HG03159 (cell line): ENCODE measurements around the gene TSPAN7.

Experiments
- ATAC-seq: cut with Tn5 transposase; IDR thresholded peaks from one replicate; pipeline ENCODE4 v1.9.1; 2021; ENCODE audit warnings: mild to moderate bottlenecking, moderate library complexity; ENCODE audit not compliant: unreplicated experiment

The TSPAN7 gene, protein sequence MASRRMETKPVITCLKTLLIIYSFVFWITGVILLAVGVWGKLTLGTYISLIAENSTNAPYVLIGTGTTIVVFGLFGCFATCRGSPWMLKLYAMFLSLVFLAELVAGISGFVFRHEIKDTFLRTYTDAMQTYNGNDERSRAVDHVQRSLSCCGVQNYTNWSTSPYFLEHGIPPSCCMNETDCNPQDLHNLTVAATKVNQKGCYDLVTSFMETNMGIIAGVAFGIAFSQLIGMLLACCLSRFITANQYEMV

DNA sequence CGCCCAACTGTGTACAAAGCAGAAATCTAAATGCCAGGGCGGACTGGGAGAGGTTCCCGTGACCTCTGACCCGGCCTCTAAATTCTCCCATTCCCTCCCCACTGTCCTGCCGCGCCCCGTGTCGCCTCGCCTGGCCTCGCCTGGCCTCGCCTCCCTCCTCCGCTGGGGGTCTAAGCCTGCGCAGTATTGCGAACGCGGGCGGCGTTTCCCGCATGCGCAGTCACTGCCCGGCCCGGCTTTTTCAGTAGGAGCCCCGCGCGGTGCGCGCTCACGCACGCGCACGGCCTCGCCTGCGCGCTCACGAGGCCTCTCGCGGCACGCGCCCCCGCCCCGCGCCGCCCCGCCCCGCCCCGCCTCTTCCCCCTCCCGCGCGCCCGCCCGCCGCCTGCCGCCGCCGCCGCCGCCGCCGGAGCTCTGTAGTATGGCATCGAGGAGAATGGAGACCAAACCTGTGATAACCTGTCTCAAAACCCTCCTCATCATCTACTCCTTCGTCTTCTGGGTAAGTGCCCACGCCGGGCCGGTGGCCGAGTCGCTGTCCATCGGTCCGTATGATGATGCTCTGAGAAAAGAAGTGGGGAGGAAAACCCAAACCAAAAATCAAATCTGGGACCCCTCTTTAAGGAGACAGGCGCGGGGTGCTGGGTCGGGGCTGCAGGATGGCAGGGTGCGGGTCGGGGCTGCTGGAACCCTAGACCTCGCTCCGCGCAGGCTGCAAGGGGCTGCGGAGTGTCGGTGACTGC, at the start of gene TSPAN7:
TSPAN7 (plus strand) TSS at position 417 of the 743 bp plus-strand sequence; CDS start at position 422, 5 bp downstream.
- peak; percentile 81 for ATAC-seq

DNA sequence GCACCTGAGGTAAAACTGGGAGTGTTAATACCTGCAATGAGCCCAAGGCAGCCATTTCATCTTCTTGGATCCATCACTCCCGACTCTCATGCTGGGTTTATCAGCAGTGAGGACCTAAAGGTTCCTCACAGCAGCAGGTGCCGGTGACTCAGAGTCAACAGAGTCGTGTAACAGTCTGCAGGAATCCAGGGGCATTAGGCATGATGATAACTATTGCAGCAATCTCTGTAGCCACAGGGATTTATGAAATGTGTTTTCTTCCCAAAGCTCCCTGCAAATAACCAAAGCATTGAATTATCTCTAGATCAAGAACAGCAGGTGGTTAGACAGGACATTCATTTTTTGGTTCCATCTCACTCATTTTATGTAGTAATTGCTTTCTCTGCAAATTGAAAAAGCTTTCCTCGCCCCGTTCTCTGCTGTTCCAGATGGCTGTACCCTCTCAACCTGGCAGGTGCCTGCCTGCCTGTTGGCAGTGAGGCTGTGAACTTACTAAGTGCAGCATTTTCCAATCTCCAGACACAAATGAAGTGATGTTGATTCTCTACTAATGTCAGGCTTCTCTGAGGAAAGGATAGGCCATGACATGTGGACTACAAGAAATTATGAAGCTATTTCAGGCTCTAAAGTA, 48.1 kb upstream of the TSPAN7 start:
- no peak for ATAC-seq

DNA sequence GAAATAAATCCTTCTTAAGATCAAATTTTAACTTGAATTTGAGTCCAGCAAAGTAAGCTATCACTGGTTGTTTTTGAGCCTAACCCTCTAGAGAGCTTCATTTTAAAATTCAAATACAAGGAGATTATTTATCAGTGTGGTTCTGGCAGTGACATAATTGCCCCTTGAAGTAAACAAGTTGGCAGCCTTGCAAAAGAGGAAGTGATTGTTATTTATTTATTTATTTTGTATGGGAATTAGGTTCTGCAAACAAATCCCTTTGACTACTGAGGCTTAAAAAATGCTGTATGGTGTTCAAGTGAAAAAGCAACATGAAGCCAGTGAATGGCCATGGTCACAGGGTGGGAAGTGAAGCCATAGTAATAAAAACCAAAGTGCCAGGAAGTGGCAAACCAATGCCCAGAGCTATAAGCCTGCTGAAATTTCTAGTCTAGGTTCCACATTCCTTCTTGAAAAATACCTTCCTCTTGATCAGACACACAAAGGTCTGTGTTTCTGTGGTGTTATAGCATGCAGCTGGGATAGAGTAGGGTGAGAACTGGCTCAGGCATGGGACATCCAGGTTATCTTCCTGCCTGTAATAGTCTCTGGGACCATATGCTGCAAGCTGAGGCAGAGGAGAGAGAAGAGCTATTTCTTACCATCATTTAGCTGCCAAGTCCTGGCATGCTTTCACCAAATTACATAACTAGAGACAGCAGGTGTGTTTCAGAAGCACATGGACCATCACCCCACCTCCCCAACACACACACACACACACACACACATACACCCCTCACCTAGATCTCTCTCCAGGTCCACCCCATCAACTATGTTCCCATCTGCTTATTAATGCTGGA, 47.1 kb upstream of the TSPAN7 start:
- ATAC-seq, result no peak

DNA sequence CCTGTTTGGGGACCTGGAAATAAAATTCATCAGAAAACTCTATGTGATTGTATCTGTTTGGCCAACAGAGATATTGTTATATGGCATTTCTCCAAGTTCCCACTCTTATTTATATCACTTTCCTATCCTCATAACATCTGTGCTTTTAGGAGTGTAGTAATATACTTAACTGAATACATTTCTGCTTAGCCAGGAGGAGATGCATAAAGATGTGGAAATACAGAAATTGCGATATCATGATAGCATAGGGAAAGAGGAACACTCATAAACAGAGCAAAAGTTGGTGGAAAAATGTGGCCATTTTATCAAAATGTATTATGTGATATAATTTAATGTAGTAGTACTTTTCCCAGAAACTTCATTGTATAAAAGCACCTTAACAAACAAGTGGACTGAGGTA, 46.1 kb upstream of the TSPAN7 start:
- ATAC-seq, result no peak

DNA sequence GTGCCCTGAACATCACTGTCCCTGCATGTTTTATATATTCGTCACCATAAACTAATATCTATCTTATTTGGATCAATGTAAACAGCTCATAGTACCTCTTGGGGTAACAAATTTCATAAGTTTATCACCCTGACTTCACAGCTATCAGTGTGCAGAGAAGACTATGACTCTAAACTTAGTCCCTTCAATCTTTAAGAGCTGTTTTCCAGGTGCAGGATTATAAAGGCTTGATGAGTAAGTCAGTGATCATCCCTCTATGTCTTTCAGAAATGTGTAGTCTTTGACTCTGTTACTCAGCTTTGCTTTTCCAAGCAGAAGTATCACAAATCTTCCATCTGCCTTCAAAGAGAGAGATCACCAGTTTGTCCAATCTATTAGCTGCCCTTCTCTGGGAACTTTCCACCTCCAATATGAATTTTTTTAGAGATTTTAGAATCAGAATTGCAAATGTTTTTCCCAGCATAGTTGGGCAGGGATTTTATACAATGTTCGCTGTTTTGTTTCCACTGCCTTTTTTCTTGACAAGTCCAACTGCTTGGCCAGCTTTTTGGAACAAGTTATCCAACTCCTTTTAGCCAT, 45.1 kb upstream of the TSPAN7 start:
- ATAC-seq, result no peak

DNA sequence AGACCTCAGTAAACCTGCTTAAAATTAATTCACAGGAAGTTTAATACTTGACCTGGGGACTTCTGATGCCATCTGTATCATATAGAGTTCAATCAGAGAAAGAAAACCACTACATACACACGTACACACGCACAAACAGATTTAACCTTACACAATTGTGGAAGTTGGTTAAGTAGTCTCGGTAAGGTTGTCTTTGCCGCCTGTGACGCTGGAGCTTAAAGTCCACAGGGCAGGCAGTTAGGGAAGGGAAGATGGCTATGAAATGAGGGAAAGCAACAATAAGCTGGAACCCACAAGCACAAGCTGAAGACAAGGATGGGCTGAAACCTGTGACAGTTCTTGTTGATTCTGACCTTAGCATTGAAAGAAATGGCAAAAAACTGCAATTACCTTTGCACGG, 41.7 kb upstream of the TSPAN7 start:
- ATAC-seq, result no peak

DNA sequence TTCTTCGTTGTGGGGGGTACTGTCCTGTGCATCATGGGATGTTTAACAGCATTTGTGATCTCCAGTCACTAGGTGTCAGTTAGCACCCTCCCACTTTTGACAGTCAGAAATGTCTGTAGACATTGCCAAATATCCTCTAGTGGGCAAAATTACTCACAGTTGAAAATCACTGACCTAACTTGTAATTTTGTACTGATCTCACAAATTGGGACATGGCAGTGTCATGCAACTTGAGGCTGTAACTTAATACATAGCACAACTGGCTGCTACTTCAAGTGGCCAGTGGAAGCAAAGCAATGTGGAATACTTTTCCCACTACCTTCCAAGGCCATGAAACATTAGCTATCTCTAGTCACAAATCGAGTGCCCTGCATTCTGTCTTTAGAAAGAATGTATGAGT, 23.2 kb upstream of the TSPAN7 start:
- ATAC-seq, result no peak

DNA sequence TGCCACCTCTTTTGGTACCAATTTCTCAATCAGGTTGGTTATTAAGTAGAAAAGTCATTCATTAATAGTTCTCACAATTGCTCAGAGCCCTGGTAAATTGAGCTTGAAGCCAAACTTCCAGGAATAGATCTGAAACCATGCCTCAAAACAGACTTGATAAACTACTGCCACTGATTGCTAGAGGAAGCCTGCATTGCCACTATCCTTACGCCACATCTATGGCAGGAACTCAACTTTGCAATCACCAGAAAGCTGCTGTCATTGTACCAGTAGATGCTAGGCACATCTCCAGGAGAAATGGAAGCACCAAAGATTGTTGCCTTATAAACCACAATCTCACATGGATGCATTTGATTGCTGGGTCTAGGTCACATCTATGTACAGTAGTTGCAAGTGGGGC, 21.6 kb upstream of the TSPAN7 start:
- no peak for ATAC-seq

DNA sequence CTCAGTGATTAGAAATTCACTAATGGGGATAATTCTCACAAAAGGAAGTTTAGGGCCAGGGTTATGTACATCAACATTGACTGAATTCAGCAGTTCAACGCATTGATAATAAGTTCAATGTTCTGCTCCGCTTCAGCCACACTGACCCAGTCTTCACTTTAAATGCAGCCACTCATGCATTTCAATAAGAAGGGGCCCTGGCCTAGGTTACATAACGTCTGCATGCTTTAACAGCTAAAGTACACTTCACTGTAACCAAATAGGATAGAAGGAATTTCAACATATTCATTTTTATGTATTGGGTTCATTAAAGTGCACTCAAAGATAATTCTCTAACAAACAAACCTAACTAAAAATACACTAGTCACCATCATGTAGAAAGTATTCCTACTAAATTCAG, 12.8 kb upstream of the TSPAN7 start:
- ATAC-seq, result no peak

DNA sequence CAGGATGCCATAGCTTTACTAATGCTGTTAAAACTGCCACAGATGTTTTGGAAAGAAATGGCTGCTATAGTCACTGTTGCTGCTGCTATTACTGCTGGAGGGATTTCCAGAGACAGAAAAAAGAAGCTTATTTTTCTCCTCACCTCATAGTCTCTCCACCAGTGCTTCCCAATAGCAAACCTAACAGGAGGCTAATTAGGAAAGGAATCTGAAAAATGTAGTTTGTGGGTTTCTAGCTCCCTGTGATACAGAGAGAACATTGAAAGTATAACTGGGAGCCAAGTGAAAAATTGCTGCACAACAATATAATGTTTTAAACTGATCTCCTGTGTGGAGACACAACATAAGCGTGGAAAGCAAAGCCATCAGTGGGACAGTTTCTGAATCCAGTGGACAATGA, 8.6 kb upstream of the TSPAN7 start:
- ATAC-seq, result no peak

DNA sequence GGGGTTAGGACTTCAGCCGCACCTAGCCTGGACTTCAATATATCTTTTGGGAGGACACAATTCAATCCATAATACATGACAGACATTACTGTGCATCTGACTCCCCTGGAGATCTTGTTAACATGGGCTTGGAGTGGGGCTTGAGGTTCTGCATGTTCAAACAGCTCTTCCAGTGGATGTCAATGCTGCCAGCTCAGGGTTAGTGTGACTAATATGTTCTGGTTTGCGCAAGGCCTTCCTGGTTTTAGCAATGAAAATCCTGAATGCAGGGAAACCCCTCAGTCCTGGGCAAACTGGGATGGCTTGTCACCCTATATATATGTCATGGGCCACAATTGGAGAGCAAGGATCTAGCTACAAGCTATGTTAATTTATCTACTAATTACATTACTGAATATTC, 2.7 kb upstream of the TSPAN7 start:
- no peak for ATAC-seq

DNA sequence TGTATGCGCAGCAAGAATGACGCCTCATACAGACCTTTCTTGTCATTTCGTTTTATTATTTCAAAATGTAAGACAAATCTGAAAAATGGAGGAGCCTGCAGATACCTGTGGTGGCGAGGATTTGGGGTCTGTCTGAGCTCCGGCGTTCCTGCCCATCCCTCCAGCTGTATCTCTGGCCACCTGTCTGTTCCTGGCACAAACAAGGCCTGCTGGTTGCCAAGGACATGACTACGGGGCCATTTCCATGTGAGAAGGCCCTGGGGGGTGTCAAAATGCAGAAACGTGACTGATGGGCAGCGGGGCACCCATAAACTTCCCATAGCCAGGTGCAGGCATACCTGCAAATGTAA, 591 bp upstream of the TSPAN7 start:
- ATAC-seq, result no peak

DNA sequence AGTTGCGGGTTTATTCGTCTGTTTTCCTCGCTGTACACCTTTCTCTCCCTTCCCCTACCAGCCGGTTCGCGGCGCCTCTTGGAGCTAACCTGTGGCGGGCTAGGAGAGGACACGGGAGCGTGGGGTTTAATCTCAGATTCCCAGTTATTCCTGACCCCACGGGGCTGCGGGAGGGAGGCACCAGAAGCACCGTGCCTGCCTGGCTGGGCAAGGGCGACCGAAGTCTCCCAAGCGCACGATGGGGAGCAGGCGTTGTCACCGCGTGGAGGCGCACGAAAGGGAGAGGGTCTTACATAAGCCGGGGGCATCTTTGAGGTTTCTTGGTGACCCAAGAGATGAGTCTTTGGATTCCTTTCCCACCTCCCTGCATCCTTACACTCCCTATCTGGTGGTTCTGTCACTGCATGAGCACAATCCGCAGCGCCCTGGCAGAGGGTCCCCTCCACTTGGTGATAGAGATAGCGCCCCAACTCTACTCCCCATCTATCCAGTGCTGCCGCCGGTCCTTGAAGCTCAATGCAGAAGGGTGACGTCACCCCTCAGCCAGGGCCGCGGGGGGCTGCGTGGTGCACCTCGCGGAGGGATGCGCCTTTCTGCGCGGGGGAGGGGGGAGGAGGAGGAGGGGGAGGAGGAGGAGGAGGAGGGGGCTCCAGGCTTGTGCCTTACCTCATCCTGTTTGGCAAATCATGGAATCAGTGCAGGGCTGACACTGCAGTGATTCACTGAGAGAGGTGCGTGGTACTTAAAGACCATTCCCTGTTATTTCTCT, 793 bp downstream of the TSPAN7 start:
- ATAC-seq, result no peak

DNA sequence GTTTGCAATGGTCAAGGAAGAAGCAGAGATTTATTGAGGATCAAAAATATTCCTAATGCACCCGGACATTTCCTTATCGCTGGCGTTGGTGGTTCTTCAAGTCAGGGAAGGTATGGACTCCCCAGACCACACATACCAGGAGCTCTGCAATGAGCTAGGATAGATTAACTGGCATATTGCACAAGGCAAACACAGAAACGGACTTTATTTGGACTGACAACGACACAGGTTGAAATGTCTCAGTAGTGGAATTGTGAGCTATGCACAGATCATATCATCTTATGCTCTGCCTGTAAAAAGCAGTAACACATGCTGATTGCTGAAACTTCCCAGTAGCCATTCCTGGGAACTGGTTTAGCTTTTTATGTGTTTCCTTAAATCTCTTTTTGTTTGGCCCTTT, 1.7 kb downstream of the TSPAN7 start:
- ATAC-seq, result no peak

DNA sequence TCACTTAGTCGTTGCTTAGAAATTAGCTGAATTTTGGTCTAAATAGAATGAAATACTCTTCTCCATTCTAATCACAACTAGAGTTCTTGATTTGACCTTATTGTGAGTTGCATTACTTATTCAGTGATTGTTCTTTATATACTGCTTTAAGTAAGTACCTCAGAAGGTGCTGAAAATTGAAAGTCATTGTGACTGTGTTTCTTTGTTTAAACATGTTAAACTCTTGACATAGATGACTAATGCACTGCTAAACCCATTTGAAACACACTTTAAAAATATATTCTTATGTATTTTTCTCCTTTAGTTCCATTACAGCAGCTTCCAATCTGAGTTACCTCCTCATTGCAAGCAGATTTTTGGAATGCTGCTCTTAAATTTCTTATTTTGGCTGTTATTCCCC, 9.1 kb downstream of the TSPAN7 start:
- no peak for ATAC-seq

DNA sequence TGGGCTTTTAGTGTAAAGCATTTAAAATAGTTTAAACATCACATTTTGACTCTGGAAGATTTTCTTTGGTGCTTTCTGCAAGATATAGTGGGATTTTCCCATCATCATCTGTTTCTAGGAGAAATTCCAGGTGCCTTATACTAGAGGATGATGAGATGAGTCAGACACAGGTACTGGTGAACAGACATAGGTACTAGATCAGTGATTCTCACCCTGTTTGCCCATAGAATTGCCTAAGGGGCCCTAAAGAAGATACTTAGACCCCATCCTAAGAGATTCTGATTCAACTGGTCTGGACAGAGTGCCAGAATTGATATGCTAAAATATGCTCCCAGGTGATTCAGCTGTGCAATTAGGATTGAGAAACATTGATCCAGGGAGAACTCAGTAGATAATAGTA, 9.7 kb downstream of the TSPAN7 start:
- ATAC-seq, result no peak

DNA sequence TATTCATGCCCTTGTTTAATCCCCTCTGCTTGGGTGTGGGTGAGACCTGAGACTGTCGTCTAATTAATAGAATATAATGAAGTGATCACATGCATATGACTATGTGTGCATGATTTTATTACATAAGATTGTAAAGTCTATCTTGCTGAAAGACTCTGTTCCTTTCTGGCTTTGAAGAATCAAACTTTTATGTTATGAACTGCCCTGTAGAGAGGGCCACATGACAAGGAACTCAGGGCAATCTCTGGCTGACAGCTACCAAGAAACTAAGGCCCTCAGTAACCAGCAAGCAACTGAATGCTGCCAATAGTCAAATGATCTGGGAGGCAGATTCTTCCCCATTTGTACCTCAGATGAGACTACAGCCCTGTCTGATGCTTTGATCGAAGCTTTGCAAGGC, 13.5 kb downstream of the TSPAN7 start:
- ATAC-seq, result no peak

DNA sequence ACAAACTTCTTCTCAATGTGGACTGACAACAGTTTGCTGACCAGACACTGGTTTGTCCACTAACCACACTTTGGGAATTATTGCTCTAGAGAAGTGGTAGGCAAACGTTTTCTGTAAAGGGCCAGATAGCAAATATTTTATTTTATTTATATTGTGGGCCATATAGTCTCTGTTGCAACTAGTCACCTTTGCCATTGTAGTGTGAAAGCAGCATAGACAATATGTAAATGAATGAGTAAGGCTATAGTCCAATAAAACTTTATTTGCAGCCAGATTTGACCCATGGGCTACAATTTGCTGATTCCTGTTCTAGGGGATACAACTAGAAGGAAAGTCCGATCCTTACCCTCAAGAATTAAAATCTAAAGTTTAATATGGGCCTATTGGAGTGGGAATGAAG, 14.5 kb downstream of the TSPAN7 start:
- ATAC-seq, result no peak

DNA sequence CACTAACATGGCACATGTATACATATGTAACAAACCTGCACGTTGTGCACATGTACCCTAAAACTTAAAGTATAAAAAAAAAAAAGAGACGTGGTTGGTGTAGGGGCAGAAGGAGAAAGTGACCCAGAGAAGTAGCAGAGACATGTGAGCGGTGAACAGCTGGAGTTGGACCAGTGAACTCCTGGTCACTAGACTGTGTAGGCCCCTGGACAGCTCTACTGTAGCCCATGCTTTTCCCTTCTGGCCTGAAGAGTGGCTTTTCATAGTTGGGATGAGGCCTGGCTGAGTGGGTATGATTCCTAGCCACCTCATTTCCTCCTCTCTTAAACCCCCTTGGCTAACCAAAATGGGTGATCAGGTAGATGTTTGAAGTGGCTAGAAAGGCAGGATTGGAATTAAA, 16.4 kb downstream of the TSPAN7 start:
- no peak for ATAC-seq

DNA sequence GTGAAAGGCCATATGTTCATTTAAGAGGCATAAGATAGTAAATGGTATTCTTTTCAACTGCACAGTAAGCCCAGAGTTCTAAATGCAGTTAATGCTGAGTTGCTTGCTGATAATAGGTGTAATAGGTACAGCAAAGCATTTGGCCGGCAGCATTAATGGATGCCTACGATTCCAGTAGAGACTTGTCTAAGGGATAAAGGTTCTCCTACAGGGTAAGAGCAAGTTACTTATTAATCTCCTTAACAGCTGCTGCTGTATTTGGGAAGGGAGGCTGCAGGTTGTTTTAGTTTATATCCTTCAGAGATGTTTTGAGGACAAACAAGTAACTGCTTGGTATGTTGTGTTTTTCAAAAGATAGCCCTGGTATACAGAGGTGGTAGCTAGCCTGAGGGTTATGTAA, 16.8 kb downstream of the TSPAN7 start:
- no peak for ATAC-seq
